Prostate gland (tissue), 2 donors: ENCODE measurements around the gene CHCHD3.

ENCODE experiments used
- POLR2A ChIP-seq: fragments of 450-650 bp; IDR thresholded peaks from one replicate; pipeline ENCODE4 v1.6.1; 2016; ENCODE audit warnings: antibody characterized with exemption, mild to moderate bottlenecking
- POLR2AphosphoS5 ChIP-seq: sonication (generic); formaldehyde crosslinking; IDR thresholded peaks from one replicate; pipeline ENCODE4 v1.6.1; 2017; ENCODE audit warnings: antibody characterized with exemption
- TF ChIP-seq, protein P1 (sequence below), 4 experiments: fragments of 200-600 bp in 2 of 4; fragments of 450-650 bp in 2 of 4; sonication (generic) in 2 of 4; IDR thresholded peaks; 1 replicate in 3 of 4; 2 replicates in 1 of 4; pipeline ENCODE4 v1.5.1; 2016 to 2019; ENCODE audit warnings: antibody characterized with exemption in 4 of 4, mild to moderate bottlenecking in 2 of 4, moderate library complexity in 2 of 4

GRCh38 chr7:132906193-132906835 lies 175.6 kb downstream of the CHCHD3 start:
- TF ChIP-seq POLR2A (no peak), POLR2AphosphoS5 (no peak)
- TF ChIP-seq, protein P1, sequence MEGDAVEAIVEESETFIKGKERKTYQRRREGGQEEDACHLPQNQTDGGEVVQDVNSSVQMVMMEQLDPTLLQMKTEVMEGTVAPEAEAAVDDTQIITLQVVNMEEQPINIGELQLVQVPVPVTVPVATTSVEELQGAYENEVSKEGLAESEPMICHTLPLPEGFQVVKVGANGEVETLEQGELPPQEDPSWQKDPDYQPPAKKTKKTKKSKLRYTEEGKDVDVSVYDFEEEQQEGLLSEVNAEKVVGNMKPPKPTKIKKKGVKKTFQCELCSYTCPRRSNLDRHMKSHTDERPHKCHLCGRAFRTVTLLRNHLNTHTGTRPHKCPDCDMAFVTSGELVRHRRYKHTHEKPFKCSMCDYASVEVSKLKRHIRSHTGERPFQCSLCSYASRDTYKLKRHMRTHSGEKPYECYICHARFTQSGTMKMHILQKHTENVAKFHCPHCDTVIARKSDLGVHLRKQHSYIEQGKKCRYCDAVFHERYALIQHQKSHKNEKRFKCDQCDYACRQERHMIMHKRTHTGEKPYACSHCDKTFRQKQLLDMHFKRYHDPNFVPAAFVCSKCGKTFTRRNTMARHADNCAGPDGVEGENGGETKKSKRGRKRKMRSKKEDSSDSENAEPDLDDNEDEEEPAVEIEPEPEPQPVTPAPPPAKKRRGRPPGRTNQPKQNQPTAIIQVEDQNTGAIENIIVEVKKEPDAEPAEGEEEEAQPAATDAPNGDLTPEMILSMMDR (IDR thresholded peaks at IDR 0.05), result no peak
